ENCODE measurements around the gene NUP153.

Gene NUP153

GRCh38 chr6:17700421-17701416, 6.0 kb downstream of the NUP153 start:
- peak overlapping the region; percentile 94 for H3K4me3 ChIP-seq (ENCODE audit: low read length, poor library complexity, severe bottlenecking)
- H3K4me1 ChIP-seq (ENCODE audit: insufficient read depth, low read length, poor library complexity, severe bottlenecking) = peaks cover 24% of the 10 kb centered on the region
- TF ChIP-seq EZH2phosphoT487 (IDR thresholded peaks at IDR 0.05; ENCODE audit: borderline replicate concordance) = no peak
- no peak for TF ChIP-seq CTCF (conservative IDR thresholded peaks at IDR 0.05; ENCODE audit: low read length)
- H4K20me1 ChIP-seq (ENCODE audit: insufficient read depth, low read length, poor library complexity, severe bottlenecking) = peaks cover 88% of the 10 kb centered on the region
- H3K9me3 ChIP-seq (ENCODE audit: insufficient read depth, low read depth, low read length) = no peaks in the 10 kb centered on the region
- peaks cover 2% of the 10 kb centered on the region; the same call in 1 of the 2 replicates for H3F3A ChIP-seq (ENCODE audit: low read depth)
- no peak overlapping the region for H2AFZ ChIP-seq (ENCODE audit: low read length)
- H3K9ac ChIP-seq (ENCODE audit: low read depth, low read length, poor library complexity, severe bottlenecking) = peak overlapping the region; percentile 41
- peak overlapping the region; percentile 74 for H3K4me2 ChIP-seq (ENCODE audit: low read depth, low read length, poor library complexity, severe bottlenecking)
- peaks cover 100% of the 10 kb centered on the region for H3K79me2 ChIP-seq (ENCODE audit: insufficient read depth, low read length)
- H3K27me3 ChIP-seq (ENCODE audit: insufficient read depth, low read length, poor library complexity, severe bottlenecking) = no peaks in the 10 kb centered on the region
- no peaks in the 10 kb centered on the region for H3K9me2 ChIP-seq (replicated peaks; ENCODE audit: low read depth, low read length)
- H3K36me3 ChIP-seq (ENCODE audit: insufficient read depth, low read length) = peaks cover 7% of the 10 kb centered on the region; the same call in 1 of the 2 replicates

GRCh38 chr6:17691925-17692538, 14.7 kb downstream of the NUP153 start:
- Histone ChIP-seq H3F3A (ENCODE audit: low read depth) (peaks cover 8% of the 10 kb centered on the region; the same call in 1 of the 2 replicates), H3K4me2 (ENCODE audit: low read depth, low read length, poor library complexity, severe bottlenecking) (peak overlapping the region; percentile 32), H3K9me3 (ENCODE audit: insufficient read depth, low read depth, low read length) (no peaks in the 10 kb centered on the region), H3K79me2 (ENCODE audit: insufficient read depth, low read length) (peaks cover 99% of the 10 kb centered on the region), H3K4me1 (ENCODE audit: insufficient read depth, low read length, poor library complexity, severe bottlenecking) (peaks cover 4% of the 10 kb centered on the region), H4K20me1 (ENCODE audit: insufficient read depth, low read length, poor library complexity, severe bottlenecking) (peaks cover 97% of the 10 kb centered on the region), H3K27me3 (ENCODE audit: insufficient read depth, low read length, poor library complexity, severe bottlenecking) (no peaks in the 10 kb centered on the region), H3K9me2 (replicated peaks; ENCODE audit: low read depth, low read length) (no peaks in the 10 kb centered on the region), H3K36me3 (ENCODE audit: insufficient read depth, low read length) (peaks cover 26% of the 10 kb centered on the region; the same call in 1 of the 2 replicates), H3K4me3 (ENCODE audit: low read length, poor library complexity, severe bottlenecking) (no peak overlapping the region), H2AFZ (ENCODE audit: low read length) (no peak overlapping the region), H3K9ac (ENCODE audit: low read depth, low read length, poor library complexity, severe bottlenecking) (no peak overlapping the region)
- no peak for TF ChIP-seq EZH2phosphoT487 (IDR thresholded peaks at IDR 0.05; ENCODE audit: borderline replicate concordance)
- no peak for TF ChIP-seq CTCF (conservative IDR thresholded peaks at IDR 0.05; ENCODE audit: low read length)

GRCh38 chr6:17688481-17688880, 18.2 kb downstream of the NUP153 start:
- H3K9me3 ChIP-seq (ENCODE audit: insufficient read depth, low read depth, low read length) = no peaks in the 10 kb centered on the region

More at GRCh38 chr6:17688481-17688880, 18.2 kb downstream of the NUP153 start:
- Histone ChIP-seq H3F3A (ENCODE audit: low read depth) (peaks cover 10% of the 10 kb centered on the region; the same call in 1 of the 2 replicates), H3K9me2 (replicated peaks; ENCODE audit: low read depth, low read length) (no peaks in the 10 kb centered on the region), H3K9ac (ENCODE audit: low read depth, low read length, poor library complexity, severe bottlenecking) (no peak overlapping the region), H3K4me1 (ENCODE audit: insufficient read depth, low read length, poor library complexity, severe bottlenecking) (no peaks in the 10 kb centered on the region), H3K36me3 (ENCODE audit: insufficient read depth, low read length) (peaks cover 51% of the 10 kb centered on the region; the same call in 1 of the 2 replicates), H2AFZ (ENCODE audit: low read length) (no peak overlapping the region), H3K4me3 (ENCODE audit: low read length, poor library complexity, severe bottlenecking) (no peak overlapping the region), H3K27me3 (ENCODE audit: insufficient read depth, low read length, poor library complexity, severe bottlenecking) (no peaks in the 10 kb centered on the region), H4K20me1 (ENCODE audit: insufficient read depth, low read length, poor library complexity, severe bottlenecking) (peaks cover 91% of the 10 kb centered on the region), H3K79me2 (ENCODE audit: insufficient read depth, low read length) (peaks cover 93% of the 10 kb centered on the region), H3K4me2 (ENCODE audit: low read depth, low read length, poor library complexity, severe bottlenecking) (no peak overlapping the region)
- TF ChIP-seq CTCF (conservative IDR thresholded peaks at IDR 0.05; ENCODE audit: low read length) = no peak
- no peak for TF ChIP-seq EZH2phosphoT487 (IDR thresholded peaks at IDR 0.05; ENCODE audit: borderline replicate concordance)
